IPS DF 6.9 (cell line): Measurements from ENCODE around the gene LRRC43.

Experiments
- DNase-seq: peaks from one replicate; pipeline ENCODE4 v3.0.0-alpha.2; 2013; ENCODE audit warnings: low read depth, low spot score
- H3K27ac ChIP-seq: one replicate; pipeline ENCODE4 v1.5.1; 2013; ENCODE audit warnings: low read length, control low read depth
- H3K27me3 ChIP-seq: 2 replicates; pipeline ENCODE4 v1.6.1; 2013; ENCODE audit warnings: mild to moderate bottlenecking, low read length; ENCODE audit not compliant: control insufficient read depth, insufficient read depth
- H3K36me3 ChIP-seq: 2 replicates; pipeline ENCODE4 v1.6.1; 2013; ENCODE audit warnings: low read length; ENCODE audit not compliant: control insufficient read depth, insufficient read depth
- H3K4me1 ChIP-seq: 2 replicates; pipeline ENCODE4 v1.6.1; 2013; ENCODE audit warnings: low read length; ENCODE audit not compliant: control insufficient read depth, insufficient read depth
- H3K4me3 ChIP-seq: 2 replicates; pipeline ENCODE4 v1.5.1; 2013; ENCODE audit warnings: mild to moderate bottlenecking, low read length
- H3K9me3 ChIP-seq: 2 replicates; pipeline ENCODE4 v1.6.1; 2013; ENCODE audit warnings: low read length, inconsistent platforms; ENCODE audit not compliant: control insufficient read depth, insufficient read depth
- WGBS: extraction: QIAGEN DNeasy Blood & Tissue Kit; methylation state at CpG from one replicate; pipeline ENCODE4 v1.1.7; 2013; ENCODE audit warnings: mixed read lengths, missing lambda C conversion rate; ENCODE audit not compliant: insufficient read length, insufficient coverage; 5-methylcytosine and 5-hydroxymethylcytosine counted together

LRRC43 gene, protein sequence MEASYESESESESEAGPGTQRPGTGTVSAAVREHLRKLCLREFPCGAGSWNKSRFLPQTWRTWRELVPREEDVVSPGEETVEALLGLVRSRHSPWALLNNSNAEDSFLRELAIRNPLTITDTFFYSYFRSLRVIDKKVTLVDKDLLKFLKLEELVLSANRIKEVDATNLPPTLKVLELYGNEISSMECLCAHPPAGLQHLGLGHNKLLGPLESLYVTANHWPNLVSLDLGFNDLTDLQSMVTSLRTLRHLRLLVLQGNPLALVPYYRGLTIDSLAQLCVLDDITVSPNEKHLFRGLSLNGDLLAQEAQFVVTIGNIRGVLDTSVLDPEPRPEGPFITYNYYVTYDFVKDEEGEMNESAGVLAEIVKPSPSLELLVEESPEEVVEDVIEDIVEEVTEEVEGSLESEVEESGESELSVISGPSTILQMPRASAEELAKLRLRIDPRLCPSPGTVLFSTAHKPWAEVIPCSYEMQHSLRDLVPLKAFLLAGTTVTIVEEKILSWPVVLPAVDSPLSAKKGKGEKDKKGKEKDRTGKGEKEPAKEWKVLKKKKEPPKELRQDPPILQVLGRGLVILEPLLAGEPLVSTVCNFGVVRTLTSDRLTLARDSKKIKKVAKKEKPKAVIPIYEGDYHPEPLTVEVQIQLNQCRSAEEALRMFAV

DNA sequence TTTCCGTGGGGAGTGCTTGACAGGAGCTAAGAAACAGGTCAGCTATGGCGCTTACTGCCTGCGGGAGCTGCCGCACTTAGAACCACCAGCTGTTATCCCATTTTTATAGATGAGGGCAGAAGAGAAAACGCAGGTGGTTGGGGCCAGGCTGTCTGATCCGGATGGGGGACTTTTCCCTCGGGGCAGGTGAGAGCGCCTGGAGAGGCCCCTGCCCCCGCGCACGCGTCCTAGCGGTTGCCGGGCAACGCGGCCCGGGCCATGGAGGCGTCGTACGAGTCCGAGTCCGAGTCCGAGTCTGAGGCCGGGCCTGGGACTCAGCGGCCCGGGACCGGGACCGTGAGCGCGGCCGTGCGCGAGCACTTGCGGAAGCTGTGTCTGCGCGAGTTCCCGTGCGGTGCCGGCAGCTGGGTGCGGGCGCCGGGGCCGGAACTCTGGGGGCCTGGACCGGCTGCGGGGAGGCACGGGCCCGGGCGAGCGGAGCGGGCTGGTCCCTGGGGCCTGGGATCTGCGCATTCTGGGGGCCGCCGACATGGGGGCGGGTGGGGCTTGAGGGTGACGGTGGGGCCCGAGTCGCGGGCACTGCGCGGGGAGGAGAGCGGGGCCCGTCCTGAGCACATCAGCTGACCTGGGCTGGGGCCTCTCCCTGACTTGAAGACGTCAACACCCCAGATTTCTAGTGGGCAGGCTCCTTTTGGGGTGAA is at the start of gene LRRC43:
Gene LRRC43, plus strand, starts transcription at position 237 of the 701 bp plus-strand sequence. Its CDS starts 22 bp downstream, at position 259.
- no peak for DNase-seq

DNA sequence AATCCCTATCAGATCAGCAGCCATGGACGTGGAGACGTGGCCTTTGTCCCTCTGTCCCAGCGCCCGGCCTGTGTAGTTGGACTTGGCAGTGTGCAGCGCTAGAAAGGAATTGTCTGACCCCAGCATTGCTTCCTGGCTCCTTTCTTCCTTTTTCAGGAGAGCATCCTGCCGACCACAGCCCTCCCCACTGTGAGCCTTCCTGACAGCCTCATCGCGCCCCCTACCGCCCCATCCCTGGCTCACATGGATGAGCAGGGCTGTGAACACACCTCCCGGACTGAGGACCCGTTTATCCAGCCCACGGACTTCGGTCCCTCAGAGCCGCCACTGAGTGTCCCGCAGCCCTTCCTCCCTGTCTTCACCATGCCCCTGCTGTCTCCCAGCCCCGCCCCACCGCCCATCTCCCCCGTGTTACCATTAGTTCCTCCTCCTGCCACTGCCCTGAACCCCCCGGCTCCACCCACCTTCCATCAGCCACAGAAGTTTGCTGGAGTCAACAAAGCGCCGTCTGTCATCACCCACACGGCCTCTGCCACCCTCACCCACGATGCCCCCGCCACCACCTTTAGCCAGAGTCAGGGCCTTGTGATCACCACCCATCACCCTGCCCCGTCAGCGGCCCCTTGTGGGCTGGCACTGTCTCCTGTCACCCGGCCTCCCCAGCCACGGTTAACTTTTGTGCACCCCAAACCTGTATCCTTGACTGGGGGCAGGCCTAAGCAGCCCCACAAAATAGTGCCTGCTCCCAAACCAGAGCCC is 49.6 kb upstream of the LRRC43 start:
- no CpG with 5 or more reads among the region's 28 CpGs for WGBS
- Histone ChIP-seq H3K4me3 (no peak overlapping the region), H3K36me3 (peaks cover 13% of the 10 kb centered on the region; the same call in 1 of the 2 replicates)

More for the DNA sequence above, at the start of gene LRRC43:
- H3K27ac ChIP-seq = no peak within 1 kb of the TSS
- no peaks in the 10 kb centered on the region; the same call in 1 of the 2 replicates for H3K27me3 ChIP-seq
- H3K4me1 ChIP-seq = 0 out of 2 replicates have a peak, but pooled peaks cover 1% of the 10 kb centered on the region
- no peaks in the 10 kb centered on the region for H3K9me3 ChIP-seq
- WGBS = no CpG with 5 or more reads among the region's 63 CpGs
- no peaks in the 10 kb centered on the region for H3K36me3 ChIP-seq
- peak within 1 kb of the TSS; percentile 44 for H3K4me3 ChIP-seq

DNA sequence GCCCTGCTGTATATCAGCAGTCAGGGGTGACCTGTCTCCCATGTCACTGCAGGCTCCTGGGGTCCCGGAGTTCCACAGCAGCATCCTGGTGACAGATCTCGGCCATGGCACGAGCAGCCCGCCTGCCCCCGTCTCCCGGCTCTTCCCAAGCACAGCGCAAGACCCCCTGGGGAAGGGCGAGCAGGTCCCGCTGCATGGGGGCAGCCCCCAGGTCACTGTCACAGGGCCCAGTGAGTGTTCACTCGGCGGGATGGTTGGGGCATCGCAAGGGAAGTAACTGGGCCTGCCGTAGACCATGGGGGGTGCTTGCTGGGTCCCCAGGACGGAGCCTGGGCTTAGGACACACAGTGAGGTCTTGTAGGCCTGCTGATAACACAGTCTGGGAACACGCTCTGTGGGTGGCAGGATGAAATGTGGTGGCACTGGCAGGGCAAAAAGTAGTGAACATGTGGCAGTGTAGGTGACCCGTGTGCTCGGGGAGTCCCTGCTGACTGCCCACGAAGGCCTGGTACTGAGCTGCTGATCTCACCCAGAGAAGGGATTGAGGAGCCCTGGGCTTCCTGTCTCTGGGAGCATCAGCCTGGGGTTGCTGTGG is 47.4 kb upstream of the LRRC43 start:
- Histone ChIP-seq H3K4me1 (peaks cover 4% of the 10 kb centered on the region; the same call in 1 of the 2 replicates), H3K27me3 (no peaks in the 10 kb centered on the region), H3K27ac (no peak overlapping the region), H3K9me3 (no peaks in the 10 kb centered on the region), H3K36me3 (0 out of 2 replicates have a peak, but pooled peaks cover 4% of the 10 kb centered on the region), H3K4me3 (no peak overlapping the region; the same call in 1 of the 2 replicates)
- DNase-seq = no peak
- WGBS = no CpG with 5 or more reads among the region's 18 CpGs

More for the DNA sequence above, 49.6 kb upstream of the LRRC43 start:
- no peak for DNase-seq
- H3K4me1 ChIP-seq = peaks cover 4% of the 10 kb centered on the region; the same call in 1 of the 2 replicates
- no peaks in the 10 kb centered on the region for H3K9me3 ChIP-seq
- no peak overlapping the region for H3K27ac ChIP-seq
- H3K27me3 ChIP-seq = no peaks in the 10 kb centered on the region

DNA sequence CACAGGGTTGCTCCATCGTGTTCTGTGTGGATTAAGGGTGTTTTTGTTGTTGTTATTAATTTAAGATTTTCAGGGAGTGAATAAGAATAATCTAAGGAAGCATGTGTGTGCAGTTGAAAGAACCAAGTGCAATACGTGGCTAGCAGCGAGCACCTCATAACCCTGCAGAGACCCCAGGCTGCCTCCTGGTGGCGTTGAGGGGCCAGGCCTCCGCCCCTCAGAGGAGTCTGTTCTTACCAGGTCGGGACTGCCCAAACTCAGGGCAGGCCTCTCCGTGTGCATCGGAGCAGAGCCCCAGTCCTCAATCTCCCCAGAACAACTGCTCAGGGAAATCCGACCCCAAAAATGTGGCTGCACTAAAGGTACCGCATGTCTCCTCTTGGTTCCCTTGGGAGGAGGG is 45.7 kb upstream of the LRRC43 start:
- peaks cover 4% of the 10 kb centered on the region; the same call in 1 of the 2 replicates for H3K4me1 ChIP-seq
- no peak overlapping the region for H3K4me3 ChIP-seq
- whole genome bisulfite sequencing = no CpG with 5 or more reads among the region's 10 CpGs
- H3K27ac ChIP-seq = no peak overlapping the region
- peaks cover 4% of the 10 kb centered on the region for H3K9me3 ChIP-seq
- no peaks in the 10 kb centered on the region for H3K27me3 ChIP-seq
- no peak for DNase-seq
- H3K36me3 ChIP-seq = peaks cover 12% of the 10 kb centered on the region

DNA sequence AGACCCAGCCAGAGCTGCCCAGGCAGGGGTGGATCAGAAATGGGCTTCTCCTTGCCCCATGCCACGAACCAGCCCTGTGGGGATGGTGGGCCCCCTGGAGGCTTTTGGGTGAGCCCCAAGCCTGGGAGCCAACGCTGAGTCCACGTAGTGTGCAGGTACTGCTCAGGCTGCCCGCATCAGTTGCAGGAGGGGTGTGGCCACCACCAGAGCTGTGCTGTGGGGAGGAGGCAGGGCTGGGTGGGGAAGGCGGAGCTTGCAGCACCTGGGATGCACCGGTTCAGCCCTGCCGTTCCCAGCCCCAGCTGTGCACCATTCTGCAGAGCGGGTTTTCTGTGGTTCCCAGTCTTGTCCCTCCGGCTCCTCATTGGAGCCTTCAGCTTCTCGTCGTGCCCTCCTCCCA is 45.2 kb upstream of the LRRC43 start:
- H3K4me3 ChIP-seq = no peak overlapping the region
- no CpG with 5 or more reads among the region's 11 CpGs for WGBS
- peaks cover 15% of the 10 kb centered on the region for H3K36me3 ChIP-seq

DNA sequence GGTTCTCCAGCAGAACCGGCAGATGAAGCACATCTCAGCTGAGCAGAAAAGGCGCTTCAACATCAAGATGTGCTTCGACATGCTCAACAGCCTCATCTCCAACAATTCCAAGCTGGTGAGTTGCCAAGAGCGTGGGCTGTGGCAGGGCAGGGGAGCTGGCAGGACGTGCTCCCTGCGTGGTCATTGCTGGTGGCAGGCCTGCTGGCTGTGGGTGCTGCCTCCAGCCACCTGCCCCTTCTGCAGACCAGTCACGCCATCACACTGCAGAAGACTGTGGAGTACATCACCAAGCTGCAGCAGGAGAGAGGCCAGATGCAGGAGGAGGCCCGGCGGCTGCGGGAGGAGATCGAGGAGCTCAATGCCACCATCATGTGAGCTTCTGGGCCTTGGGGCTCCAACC is 44.7 kb upstream of the LRRC43 start:
- Histone ChIP-seq H3K36me3 (peaks cover 20% of the 10 kb centered on the region), H3K27me3 (no peaks in the 10 kb centered on the region), H3K9me3 (peaks cover 11% of the 10 kb centered on the region), H3K27ac (no peak overlapping the region), H3K4me1 (peaks cover 4% of the 10 kb centered on the region; the same call in 1 of the 2 replicates), H3K4me3 (no peak overlapping the region)
- no CpG with 5 or more reads among the region's 11 CpGs for WGBS
- DNase-seq = no peak

More for the DNA sequence above, 45.2 kb upstream of the LRRC43 start:
- no peaks in the 10 kb centered on the region for H3K27me3 ChIP-seq
- H3K4me1 ChIP-seq = peaks cover 4% of the 10 kb centered on the region; the same call in 1 of the 2 replicates
- peaks cover 8% of the 10 kb centered on the region for H3K9me3 ChIP-seq
- H3K27ac ChIP-seq = no peak overlapping the region
- no peak for DNase-seq

DNA sequence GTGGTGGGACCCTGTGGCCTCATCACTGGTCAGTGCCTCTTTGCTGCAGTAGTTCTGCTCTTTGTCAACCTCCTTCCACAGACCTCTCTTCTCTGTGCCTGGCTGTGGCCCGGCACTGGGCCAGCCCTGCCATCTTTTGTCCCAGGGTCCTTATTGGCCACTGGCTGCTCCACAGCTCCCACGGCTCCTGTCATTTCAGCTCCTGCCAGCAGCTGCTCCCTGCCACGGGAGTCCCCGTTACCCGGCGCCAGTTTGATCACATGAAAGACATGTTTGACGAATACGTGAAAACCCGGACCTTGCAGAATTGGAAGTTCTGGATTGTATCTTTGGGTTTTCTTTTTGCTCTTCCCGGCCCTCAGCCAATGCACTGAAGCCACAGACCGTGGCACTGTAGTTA is 44.3 kb upstream of the LRRC43 start:
- Histone ChIP-seq H3K4me1 (peaks cover 4% of the 10 kb centered on the region; the same call in 1 of the 2 replicates), H3K27me3 (no peaks in the 10 kb centered on the region), H3K4me3 (no peak overlapping the region), H3K27ac (no peak overlapping the region), H3K9me3 (peaks cover 12% of the 10 kb centered on the region), H3K36me3 (peaks cover 24% of the 10 kb centered on the region)
- DNase-seq = no peak
- no CpG with 5 or more reads among the region's 11 CpGs for WGBS

DNA sequence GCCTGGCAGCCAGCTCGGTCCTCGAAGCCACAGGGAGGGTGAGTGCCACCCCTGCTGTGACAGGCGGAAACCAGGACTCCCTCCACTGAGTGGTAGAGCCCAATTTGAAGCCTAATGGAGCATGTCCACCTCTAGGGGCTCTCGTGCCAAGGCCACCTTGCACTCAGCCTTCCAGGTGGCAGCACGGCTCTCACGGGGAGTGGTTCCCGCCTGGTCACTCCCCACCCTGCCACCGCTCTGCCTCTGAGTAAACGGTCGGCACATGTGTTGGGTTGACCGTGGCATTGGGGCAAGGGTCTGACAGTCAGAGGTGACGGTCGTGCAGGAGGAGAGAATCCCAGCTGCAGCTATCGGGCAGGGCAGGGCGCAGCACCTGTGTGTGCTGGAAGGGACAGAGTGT is 43.7 kb upstream of the LRRC43 start:
- no peaks in the 10 kb centered on the region for H3K27me3 ChIP-seq
- peaks cover 4% of the 10 kb centered on the region; the same call in 1 of the 2 replicates for H3K4me1 ChIP-seq
- peaks cover 27% of the 10 kb centered on the region for H3K36me3 ChIP-seq
- H3K9me3 ChIP-seq = peaks cover 12% of the 10 kb centered on the region
- H3K4me3 ChIP-seq = no peak overlapping the region
- no CpG with 5 or more reads among the region's 15 CpGs for WGBS
- DNase-seq = no peak
- H3K27ac ChIP-seq = no peak overlapping the region

DNA sequence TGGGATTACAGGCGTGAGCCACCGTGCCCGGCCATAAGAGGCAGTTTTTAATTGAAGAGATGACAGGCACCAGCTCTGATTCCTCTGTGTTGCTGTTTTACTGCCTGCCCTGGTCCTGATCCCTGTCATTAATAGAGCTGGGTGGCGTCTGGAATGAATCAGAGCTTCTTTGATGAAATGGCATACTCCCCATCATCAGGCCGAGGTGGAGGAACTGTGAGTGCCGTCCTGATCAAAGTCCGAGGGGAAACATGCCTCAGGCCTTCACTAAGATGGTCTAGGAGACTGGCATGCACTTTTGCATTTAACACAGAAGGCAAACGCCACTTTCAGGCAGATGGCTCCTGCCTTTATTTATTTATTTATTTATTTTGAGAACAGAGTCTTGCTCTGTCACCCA is 43.0 kb upstream of the LRRC43 start:
- no CpG with 5 or more reads among the region's 8 CpGs for WGBS
- Histone ChIP-seq H3K36me3 (peaks cover 27% of the 10 kb centered on the region), H3K9me3 (peaks cover 12% of the 10 kb centered on the region), H3K27ac (no peak overlapping the region), H3K27me3 (no peaks in the 10 kb centered on the region), H3K4me3 (no peak overlapping the region), H3K4me1 (peaks cover 4% of the 10 kb centered on the region; the same call in 1 of the 2 replicates)
- no peak for DNase-seq
